ENCODE data around the gene NAXE.
A peak's percentile ranks its signal among the peaks of the same experiment; 100 is the strongest.

Gene NAXE

GRCh38 chr1:156615946-156616345 lies 24.4 kb downstream of the NAXE start:
- peak overlapping the region; percentile 94 for H3K27ac ChIP-seq
- TF ChIP-seq CTCF (conservative IDR thresholded peaks at IDR 0.05): no peak

GRCh38 chr1:156616463-156616862 lies 24.9 kb downstream of the NAXE start:
- peak overlapping the region; percentile 94 for H3K27ac ChIP-seq
- no peak for TF ChIP-seq CTCF (conservative IDR thresholded peaks at IDR 0.05)

GRCh38 chr1:156618853-156619581 lies 27.4 kb downstream of the NAXE start, which contains the start of gene HAPLN2:
Gene HAPLN2 (plus strand): TSS chr1:156619415. CDS start chr1:156623491, 4,076 bp downstream.
- TF ChIP-seq CTCF (conservative IDR thresholded peaks at IDR 0.05): peak; percentile 58; the same call in 1 of the 2 replicates
- no peak within 1 kb of the TSS; the same call in 1 of the 2 replicates for H3K27ac ChIP-seq

GRCh38 chr1:156619582-156619955 lies 28.0 kb downstream of the NAXE start:
- H3K27ac ChIP-seq: no peak overlapping the region
- TF ChIP-seq CTCF (conservative IDR thresholded peaks at IDR 0.05): 0 out of 2 replicates have a peak, but pooled peaks have one; percentile 3

GRCh38 chr1:156622581-156623297 lies 31.2 kb downstream of the NAXE start:
- no peak for TF ChIP-seq CTCF (conservative IDR thresholded peaks at IDR 0.05)
- no peak overlapping the region for H3K27ac ChIP-seq

- H3K27ac ChIP-seq: peak overlapping the region; percentile 35; the same call in 1 of the 2 replicates
- peak; percentile 62 for TF ChIP-seq CTCF (conservative IDR thresholded peaks at IDR 0.05)
Observed at GRCh38 chr1:156623946-156624813, 32.6 kb downstream of the NAXE start.

Data from VCaP (cell line).